ENCODE measurements around the gene PATJ. TPM values are rescaled to one million over a fixed set of nuclear protein-coding genes. Genes with fewer than 3 reads are reported as not detected.
"Not testable (repeated sequence)": the region's sequence is repeated elsewhere in the genome, so short reads cannot be mapped to it uniquely, and the experiment has no call there.

Gene PATJ
- polyA plus RNA-seq, 1 of the 3 experiments (the other 2 are of a cell fraction) = 3.0 TPM

DNA sequence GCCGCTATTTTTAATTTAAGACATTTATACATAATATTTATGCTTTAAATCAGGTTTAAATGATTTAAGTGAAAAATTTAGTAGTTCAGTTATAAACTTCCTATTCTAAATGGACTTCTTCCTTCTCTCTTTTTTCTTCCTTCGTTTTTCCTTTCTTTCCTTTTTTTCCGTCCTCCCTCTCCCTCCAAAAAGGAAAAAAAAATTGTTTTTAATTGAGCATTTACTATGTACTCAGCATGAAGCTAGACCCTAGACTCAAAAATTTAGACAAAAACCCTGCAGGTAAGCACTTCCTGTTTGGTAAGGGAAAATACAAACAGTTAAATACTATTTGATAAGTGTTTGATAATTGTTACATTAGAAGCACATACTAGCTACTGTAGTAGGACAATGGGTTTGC, 14.7 kb upstream of the PATJ start:
- Histone ChIP-seq H3K4me3 (ENCODE audit: low read depth in 2 of 2, low read length in 1 of 2) (no peak overlapping the region), H3K9me3 (no peaks in the 10 kb centered on the region), H3K4me2 (no peak overlapping the region), H4K20me1 (ENCODE audit: insufficient read depth) (no peaks in the 10 kb centered on the region), H2AFZ (ENCODE audit: low read depth) (no peak overlapping the region), H3K9ac (no peak overlapping the region), H3K79me2 (ENCODE audit: insufficient read depth) (peaks cover 23% of the 10 kb centered on the region), H3K9me2 (no peaks in the 10 kb centered on the region), H3K27ac (ENCODE audit: low read depth in 2 of 2, low read length in 1 of 2) (no peak overlapping the region), H3K27me3 (ENCODE audit: insufficient read depth) (no peaks in the 10 kb centered on the region), H3K4me1 (ENCODE audit: control insufficient read depth in 1 of 2, insufficient read depth in 2 of 2, low read depth in 1 of 2, low read length in 1 of 2) (peaks cover 3 to 4% of the 10 kb centered on the region in 2 experiments; a peak in 2 of 4 replicates), H3K36me3 (replicated peaks in 1 of 2; ENCODE audit: control insufficient read depth in 1 of 2, insufficient read depth in 2 of 2, low read length in 1 of 2) (peaks cover 0 to 2% of the 10 kb centered on the region in 2 experiments), H3F3A (replicated peaks; ENCODE audit: insufficient read depth) (no peaks in the 10 kb centered on the region)
- ChIA-PET CTCF (no interaction called here), POLR2A (no interaction called here)
- DNase-seq = no peak
- TF ChIP-seq, protein P1, sequence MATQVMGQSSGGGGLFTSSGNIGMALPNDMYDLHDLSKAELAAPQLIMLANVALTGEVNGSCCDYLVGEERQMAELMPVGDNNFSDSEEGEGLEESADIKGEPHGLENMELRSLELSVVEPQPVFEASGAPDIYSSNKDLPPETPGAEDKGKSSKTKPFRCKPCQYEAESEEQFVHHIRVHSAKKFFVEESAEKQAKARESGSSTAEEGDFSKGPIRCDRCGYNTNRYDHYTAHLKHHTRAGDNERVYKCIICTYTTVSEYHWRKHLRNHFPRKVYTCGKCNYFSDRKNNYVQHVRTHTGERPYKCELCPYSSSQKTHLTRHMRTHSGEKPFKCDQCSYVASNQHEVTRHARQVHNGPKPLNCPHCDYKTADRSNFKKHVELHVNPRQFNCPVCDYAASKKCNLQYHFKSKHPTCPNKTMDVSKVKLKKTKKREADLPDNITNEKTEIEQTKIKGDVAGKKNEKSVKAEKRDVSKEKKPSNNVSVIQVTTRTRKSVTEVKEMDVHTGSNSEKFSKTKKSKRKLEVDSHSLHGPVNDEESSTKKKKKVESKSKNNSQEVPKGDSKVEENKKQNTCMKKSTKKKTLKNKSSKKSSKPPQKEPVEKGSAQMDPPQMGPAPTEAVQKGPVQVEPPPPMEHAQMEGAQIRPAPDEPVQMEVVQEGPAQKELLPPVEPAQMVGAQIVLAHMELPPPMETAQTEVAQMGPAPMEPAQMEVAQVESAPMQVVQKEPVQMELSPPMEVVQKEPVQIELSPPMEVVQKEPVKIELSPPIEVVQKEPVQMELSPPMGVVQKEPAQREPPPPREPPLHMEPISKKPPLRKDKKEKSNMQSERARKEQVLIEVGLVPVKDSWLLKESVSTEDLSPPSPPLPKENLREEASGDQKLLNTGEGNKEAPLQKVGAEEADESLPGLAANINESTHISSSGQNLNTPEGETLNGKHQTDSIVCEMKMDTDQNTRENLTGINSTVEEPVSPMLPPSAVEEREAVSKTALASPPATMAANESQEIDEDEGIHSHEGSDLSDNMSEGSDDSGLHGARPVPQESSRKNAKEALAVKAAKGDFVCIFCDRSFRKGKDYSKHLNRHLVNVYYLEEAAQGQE (IDR thresholded peaks at IDR 0.05; ENCODE audit: low read depth, low read length) = no peak
- TF ChIP-seq SIN3A (IDR thresholded peaks at IDR 0.05; ENCODE audit: borderline replicate concordance, low read depth, low read length) (no peak), FOSL2 (IDR thresholded peaks at IDR 0.05; ENCODE audit: borderline replicate concordance, low read depth) (no peak)
- WGBS (ENCODE audit: low lambda C conversion rate) = 81% methylated on average over 3 of the region's 3 CpGs

DNA sequence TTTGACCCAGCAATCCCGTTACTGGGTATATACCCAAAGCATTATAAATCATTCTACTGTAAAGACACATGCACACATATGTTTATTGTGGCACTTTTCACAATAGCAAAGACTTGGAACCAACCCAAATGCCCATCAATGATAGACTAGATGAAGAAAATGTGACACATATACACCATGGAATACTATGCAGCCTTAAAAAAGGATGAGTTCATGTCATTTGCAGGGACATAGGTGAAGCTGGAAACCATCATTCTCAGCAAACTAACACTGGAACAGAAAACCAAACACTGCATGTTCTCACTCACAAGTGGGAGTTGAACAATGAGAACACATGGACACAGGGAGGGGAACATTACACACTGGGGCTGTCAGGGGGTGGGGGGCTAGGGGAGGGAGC, 11.6 kb upstream of the PATJ start:
- H3K36me3 ChIP-seq (replicated peaks in 1 of 2; ENCODE audit: control insufficient read depth in 1 of 2, insufficient read depth in 2 of 2, low read length in 1 of 2); H3K4me2 ChIP-seq; CTCF ChIA-PET; H2AFZ ChIP-seq (ENCODE audit: low read depth); H3K9me3 ChIP-seq; H3K79me2 ChIP-seq (ENCODE audit: insufficient read depth); POLR2A ChIA-PET; H3K4me3 ChIP-seq (ENCODE audit: low read depth in 2 of 2, low read length in 1 of 2); H3K9me2 ChIP-seq; H3K27ac ChIP-seq (ENCODE audit: low read depth in 2 of 2, low read length in 1 of 2); DNase-seq; H3F3A ChIP-seq (replicated peaks; ENCODE audit: insufficient read depth); H3K27me3 ChIP-seq (ENCODE audit: insufficient read depth); H3K9ac ChIP-seq; H4K20me1 ChIP-seq (ENCODE audit: insufficient read depth); H3K4me1 ChIP-seq (ENCODE audit: control insufficient read depth in 1 of 2, insufficient read depth in 2 of 2, low read depth in 1 of 2, low read length in 1 of 2): not testable (repeated sequence)
- 0% methylated on average over 1 of the region's 1 CpG for WGBS (ENCODE audit: low lambda C conversion rate)

DNA sequence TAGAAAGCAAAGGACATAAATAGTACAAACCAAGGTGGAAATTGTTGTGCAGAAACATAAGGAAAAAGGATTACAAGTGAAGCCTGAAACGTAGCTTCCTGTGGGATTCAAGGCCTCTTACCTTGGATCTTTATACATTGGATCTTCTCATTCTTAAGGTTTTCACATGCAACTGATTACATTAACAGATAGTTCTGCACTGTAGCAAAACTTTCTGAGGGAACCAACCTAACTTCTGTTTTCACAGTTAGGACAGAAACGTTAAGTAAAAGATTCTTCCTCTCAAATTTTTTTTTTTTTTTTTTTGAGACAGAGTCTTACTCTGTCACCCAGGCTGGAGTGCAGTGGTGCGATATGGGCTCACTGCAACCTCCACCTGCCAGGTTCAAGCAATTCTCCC, 9.6 kb upstream of the PATJ start:
- Histone ChIP-seq H3K27ac (ENCODE audit: low read depth in 2 of 2, low read length in 1 of 2) (no peak overlapping the region), H4K20me1 (ENCODE audit: insufficient read depth) (no peaks in the 10 kb centered on the region), H3K4me2 (no peak overlapping the region), H3K9ac (no peak overlapping the region), H3K4me3 (ENCODE audit: low read depth in 2 of 2, low read length in 1 of 2) (no peak overlapping the region), H3K36me3 (replicated peaks in 1 of 2; ENCODE audit: control insufficient read depth in 1 of 2, insufficient read depth in 2 of 2, low read length in 1 of 2) (no peaks in the 10 kb centered on the region), H2AFZ (ENCODE audit: low read depth) (no peak overlapping the region), H3F3A (replicated peaks; ENCODE audit: insufficient read depth) (no peaks in the 10 kb centered on the region), H3K79me2 (ENCODE audit: insufficient read depth) (no peaks in the 10 kb centered on the region), H3K9me3 (no peaks in the 10 kb centered on the region), H3K9me2 (no peaks in the 10 kb centered on the region), H3K4me1 (ENCODE audit: control insufficient read depth in 1 of 2, insufficient read depth in 2 of 2, low read depth in 1 of 2, low read length in 1 of 2) (no peaks in the 10 kb centered on the region; a peak in 1 of 4 replicates), H3K27me3 (ENCODE audit: insufficient read depth) (no peaks in the 10 kb centered on the region)
- 78% methylated on average over 3 of the region's 3 CpGs for WGBS (ENCODE audit: low lambda C conversion rate)
- POLR2A ChIA-PET = no interaction called here
- TF ChIP-seq JUND (IDR thresholded peaks at IDR 0.05) (no peak), GABPA (IDR thresholded peaks at IDR 0.05; ENCODE audit: low read depth) (no peak), MXI1 (IDR thresholded peaks at IDR 0.05; ENCODE audit: low read depth, low read length) (no peak), ELF1 (IDR thresholded peaks at IDR 0.05) (no peak), TAF1 (IDR thresholded peaks at IDR 0.05; ENCODE audit: borderline replicate concordance, low read depth, low read length) (no peak), RCOR1 (IDR thresholded peaks at IDR 0.05; ENCODE audit: low read length) (no peak), POLR2AphosphoS5 (IDR thresholded peaks at IDR 0.05; ENCODE audit: low read depth, low read length) (no peak), NRF1 (IDR thresholded peaks at IDR 0.05; ENCODE audit: low read depth, low read length) (no peak), RXRA (IDR thresholded peaks at IDR 0.05; ENCODE audit: borderline replicate concordance, low read depth) (no peak), TCF12 (IDR thresholded peaks at IDR 0.05) (no peak)
- TF ChIP-seq, protein P2, sequence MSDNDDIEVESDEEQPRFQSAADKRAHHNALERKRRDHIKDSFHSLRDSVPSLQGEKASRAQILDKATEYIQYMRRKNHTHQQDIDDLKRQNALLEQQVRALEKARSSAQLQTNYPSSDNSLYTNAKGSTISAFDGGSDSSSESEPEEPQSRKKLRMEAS (IDR thresholded peaks at IDR 0.05; ENCODE audit: low read depth) = no peak
- TF ChIP-seq, protein P3, sequence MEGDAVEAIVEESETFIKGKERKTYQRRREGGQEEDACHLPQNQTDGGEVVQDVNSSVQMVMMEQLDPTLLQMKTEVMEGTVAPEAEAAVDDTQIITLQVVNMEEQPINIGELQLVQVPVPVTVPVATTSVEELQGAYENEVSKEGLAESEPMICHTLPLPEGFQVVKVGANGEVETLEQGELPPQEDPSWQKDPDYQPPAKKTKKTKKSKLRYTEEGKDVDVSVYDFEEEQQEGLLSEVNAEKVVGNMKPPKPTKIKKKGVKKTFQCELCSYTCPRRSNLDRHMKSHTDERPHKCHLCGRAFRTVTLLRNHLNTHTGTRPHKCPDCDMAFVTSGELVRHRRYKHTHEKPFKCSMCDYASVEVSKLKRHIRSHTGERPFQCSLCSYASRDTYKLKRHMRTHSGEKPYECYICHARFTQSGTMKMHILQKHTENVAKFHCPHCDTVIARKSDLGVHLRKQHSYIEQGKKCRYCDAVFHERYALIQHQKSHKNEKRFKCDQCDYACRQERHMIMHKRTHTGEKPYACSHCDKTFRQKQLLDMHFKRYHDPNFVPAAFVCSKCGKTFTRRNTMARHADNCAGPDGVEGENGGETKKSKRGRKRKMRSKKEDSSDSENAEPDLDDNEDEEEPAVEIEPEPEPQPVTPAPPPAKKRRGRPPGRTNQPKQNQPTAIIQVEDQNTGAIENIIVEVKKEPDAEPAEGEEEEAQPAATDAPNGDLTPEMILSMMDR (IDR thresholded peaks at IDR 0.05) = no peak
- DNase-seq = no peak
- CTCF ChIA-PET = interaction anchor here (1.5 kb wide), 1 partner anchor 18 kb away, joined by 3 read pairs; no protein-coding TSS in a partner anchor

Measured in SK-N-SH (cell line).